ENCODE measurements around the gene KMT2C.

DNA sequence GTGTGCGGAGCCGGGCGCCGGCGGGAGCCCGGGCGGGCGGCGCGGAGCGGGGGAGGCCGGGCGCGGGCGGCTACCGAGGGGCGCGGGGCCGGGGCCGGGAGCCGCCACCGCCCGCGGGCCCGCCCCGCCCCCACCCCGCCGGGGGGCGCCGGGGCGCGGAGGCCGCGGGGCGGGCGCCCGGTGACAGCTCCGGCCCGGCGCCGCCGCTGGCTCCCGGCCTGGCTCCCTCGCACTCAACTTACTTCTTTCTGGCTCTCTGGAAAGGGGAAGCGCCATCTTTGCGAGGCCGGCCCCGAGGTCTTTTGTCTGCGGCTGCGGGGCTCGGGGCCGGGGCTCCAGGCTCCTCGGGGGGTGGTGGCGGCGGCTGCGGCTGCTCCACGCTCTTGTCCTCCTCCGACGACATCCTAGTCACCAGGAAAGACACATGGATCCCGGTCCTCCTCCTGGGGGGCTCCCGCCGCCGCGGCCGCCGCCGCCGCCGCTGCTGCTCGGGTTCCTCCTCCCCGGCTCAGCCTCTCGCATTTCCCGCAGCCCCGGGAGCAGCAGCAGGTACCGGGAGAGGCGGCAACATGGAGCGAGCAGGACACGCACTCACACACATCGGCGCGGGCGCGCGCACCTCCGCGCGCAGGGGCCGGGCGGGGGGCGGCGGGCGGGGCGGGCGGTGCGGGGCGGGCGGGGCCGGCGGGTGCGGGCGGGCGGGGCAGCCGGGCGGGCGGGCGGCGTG, at the start of gene KMT2C:
- TF ChIP-seq, protein P1, sequence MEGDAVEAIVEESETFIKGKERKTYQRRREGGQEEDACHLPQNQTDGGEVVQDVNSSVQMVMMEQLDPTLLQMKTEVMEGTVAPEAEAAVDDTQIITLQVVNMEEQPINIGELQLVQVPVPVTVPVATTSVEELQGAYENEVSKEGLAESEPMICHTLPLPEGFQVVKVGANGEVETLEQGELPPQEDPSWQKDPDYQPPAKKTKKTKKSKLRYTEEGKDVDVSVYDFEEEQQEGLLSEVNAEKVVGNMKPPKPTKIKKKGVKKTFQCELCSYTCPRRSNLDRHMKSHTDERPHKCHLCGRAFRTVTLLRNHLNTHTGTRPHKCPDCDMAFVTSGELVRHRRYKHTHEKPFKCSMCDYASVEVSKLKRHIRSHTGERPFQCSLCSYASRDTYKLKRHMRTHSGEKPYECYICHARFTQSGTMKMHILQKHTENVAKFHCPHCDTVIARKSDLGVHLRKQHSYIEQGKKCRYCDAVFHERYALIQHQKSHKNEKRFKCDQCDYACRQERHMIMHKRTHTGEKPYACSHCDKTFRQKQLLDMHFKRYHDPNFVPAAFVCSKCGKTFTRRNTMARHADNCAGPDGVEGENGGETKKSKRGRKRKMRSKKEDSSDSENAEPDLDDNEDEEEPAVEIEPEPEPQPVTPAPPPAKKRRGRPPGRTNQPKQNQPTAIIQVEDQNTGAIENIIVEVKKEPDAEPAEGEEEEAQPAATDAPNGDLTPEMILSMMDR (IDR thresholded peaks at IDR 0.05): no peak
- TF ChIP-seq FOXP1 (CRISPR knock-in tag; IDR thresholded peaks at IDR 0.05; ENCODE audit: borderline replicate concordance) (no peak), ESRRA (CRISPR knock-in tag; IDR thresholded peaks at IDR 0.05; ENCODE audit: borderline replicate concordance) (no peak), TP53 (CRISPR knock-in tag; IDR thresholded peaks at IDR 0.05) (no peak), RELA (CRISPR knock-in tag; IDR thresholded peaks at IDR 0.05; ENCODE audit: borderline replicate concordance) (no peak), NFYB (CRISPR knock-in tag; conservative IDR thresholded peaks at IDR 0.05; ENCODE audit: low read depth) (no peak), MAX (CRISPR knock-in tag; IDR thresholded peaks at IDR 0.05) (no peak), TEAD4 (CRISPR knock-in tag; IDR thresholded peaks at IDR 0.05) (no peak), JUN (CRISPR knock-in tag; IDR thresholded peaks at IDR 0.05) (no peak), NR2C2 (CRISPR knock-in tag; IDR thresholded peaks at IDR 0.05) (no peak)
- TF ChIP-seq, protein P2, sequence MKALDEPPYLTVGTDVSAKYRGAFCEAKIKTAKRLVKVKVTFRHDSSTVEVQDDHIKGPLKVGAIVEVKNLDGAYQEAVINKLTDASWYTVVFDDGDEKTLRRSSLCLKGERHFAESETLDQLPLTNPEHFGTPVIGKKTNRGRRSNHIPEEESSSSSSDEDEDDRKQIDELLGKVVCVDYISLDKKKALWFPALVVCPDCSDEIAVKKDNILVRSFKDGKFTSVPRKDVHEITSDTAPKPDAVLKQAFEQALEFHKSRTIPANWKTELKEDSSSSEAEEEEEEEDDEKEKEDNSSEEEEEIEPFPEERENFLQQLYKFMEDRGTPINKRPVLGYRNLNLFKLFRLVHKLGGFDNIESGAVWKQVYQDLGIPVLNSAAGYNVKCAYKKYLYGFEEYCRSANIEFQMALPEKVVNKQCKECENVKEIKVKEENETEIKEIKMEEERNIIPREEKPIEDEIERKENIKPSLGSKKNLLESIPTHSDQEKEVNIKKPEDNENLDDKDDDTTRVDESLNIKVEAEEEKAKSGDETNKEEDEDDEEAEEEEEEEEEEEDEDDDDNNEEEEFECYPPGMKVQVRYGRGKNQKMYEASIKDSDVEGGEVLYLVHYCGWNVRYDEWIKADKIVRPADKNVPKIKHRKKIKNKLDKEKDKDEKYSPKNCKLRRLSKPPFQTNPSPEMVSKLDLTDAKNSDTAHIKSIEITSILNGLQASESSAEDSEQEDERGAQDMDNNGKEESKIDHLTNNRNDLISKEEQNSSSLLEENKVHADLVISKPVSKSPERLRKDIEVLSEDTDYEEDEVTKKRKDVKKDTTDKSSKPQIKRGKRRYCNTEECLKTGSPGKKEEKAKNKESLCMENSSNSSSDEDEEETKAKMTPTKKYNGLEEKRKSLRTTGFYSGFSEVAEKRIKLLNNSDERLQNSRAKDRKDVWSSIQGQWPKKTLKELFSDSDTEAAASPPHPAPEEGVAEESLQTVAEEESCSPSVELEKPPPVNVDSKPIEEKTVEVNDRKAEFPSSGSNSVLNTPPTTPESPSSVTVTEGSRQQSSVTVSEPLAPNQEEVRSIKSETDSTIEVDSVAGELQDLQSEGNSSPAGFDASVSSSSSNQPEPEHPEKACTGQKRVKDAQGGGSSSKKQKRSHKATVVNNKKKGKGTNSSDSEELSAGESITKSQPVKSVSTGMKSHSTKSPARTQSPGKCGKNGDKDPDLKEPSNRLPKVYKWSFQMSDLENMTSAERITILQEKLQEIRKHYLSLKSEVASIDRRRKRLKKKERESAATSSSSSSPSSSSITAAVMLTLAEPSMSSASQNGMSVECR (CRISPR knock-in tag; IDR thresholded peaks at IDR 0.05; ENCODE audit: borderline replicate concordance): no peak; the same call in 1 of the 2 replicates
